ENCODE data around the gene TMEM130. TPM values are rescaled to one million over a fixed set of nuclear protein-coding genes. Genes with fewer than 3 reads are reported as not detected.

TMEM130 gene
- total RNA-seq, 1 experiment from 2014 or later = 2.1 TPM

DNA sequence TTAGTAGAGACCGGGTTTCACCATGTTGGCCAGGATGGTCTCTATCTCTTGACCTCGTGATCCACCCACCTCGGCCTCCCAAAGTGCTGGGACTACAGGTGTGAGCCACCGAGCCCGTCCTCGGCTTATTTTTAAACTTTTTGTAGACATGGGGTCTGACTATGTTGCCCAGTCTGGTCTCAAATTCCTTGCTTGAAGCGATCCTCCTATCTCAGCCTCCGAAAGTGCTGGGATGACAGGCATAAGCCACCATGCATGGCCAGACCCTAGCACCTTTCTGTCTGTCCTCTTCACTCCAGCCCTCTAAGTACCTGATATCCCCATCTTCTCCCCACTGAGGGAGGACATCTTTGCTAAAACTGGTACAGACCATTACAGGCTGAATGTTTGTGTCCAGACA, 41.4 kb downstream of the TMEM130 start:
- Histone ChIP-seq H3K4me1 (replicated peaks; ENCODE audit: insufficient read depth) (no peaks in the 10 kb centered on the region), H3F3A (ENCODE audit: insufficient read depth, low read depth) (no peaks in the 10 kb centered on the region), H3K79me2 (ENCODE audit: low read depth) (no peaks in the 10 kb centered on the region), H3K4me2 (no peak overlapping the region), H3K27ac (no peak overlapping the region), H3K9me2 (ENCODE audit: insufficient read depth) (no peaks in the 10 kb centered on the region), H2AFZ (no peak overlapping the region), H3K27me3 (ENCODE audit: insufficient read depth, low read depth) (no peaks in the 10 kb centered on the region), H3K36me3 (ENCODE audit: low read depth) (no peaks in the 10 kb centered on the region), H3K9me3 (ENCODE audit: insufficient read depth, low read depth) (no peaks in the 10 kb centered on the region), H3K4me3 (no peak overlapping the region), H4K20me1 (ENCODE audit: insufficient read depth) (no peaks in the 10 kb centered on the region)
- CTCF ChIA-PET = interaction anchor here (0.6 kb wide), 1 partner anchor 386 kb away, joined by 5 read pairs; no protein-coding TSS in a partner anchor
- BruUV-seq (replicated peaks) = no TSS peak
- intact Hi-C loops (cut with micrococcal nuclease; ENCODE audit: unreplicated experiment) = no loop called here
- no peak for TF ChIP-seq EZH2 (IDR thresholded peaks at IDR 0.05; ENCODE audit: low read depth)
- TF ChIP-seq, protein P1, sequence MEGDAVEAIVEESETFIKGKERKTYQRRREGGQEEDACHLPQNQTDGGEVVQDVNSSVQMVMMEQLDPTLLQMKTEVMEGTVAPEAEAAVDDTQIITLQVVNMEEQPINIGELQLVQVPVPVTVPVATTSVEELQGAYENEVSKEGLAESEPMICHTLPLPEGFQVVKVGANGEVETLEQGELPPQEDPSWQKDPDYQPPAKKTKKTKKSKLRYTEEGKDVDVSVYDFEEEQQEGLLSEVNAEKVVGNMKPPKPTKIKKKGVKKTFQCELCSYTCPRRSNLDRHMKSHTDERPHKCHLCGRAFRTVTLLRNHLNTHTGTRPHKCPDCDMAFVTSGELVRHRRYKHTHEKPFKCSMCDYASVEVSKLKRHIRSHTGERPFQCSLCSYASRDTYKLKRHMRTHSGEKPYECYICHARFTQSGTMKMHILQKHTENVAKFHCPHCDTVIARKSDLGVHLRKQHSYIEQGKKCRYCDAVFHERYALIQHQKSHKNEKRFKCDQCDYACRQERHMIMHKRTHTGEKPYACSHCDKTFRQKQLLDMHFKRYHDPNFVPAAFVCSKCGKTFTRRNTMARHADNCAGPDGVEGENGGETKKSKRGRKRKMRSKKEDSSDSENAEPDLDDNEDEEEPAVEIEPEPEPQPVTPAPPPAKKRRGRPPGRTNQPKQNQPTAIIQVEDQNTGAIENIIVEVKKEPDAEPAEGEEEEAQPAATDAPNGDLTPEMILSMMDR (conservative IDR thresholded peaks at IDR 0.05) = no peak
- POLR2A ChIA-PET (ENCODE audit: unreplicated experiment) = no interaction called here
- no peak for DNase-seq

DNA sequence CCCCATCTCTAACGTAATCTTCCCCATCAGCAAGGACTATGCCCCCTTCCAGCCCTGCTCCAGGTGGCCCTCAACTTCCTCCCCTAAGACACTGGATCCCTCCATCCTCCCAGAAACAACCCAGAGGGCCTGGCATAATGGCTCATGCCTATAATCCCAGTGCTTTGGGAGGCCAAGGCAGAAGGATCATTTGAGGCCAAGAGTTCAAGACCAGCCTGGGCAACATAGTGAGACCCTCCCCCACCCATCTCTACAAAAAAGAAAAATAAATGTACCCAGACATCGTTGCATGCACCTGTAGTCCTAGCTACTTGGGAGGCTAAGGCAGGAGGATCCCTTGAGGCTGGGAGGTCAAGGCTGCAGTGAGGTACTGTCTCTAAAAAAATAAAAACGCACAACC, 42.6 kb downstream of the TMEM130 start:
- Histone ChIP-seq H3K27ac (no peak overlapping the region), H3K9me3 (ENCODE audit: insufficient read depth, low read depth) (no peaks in the 10 kb centered on the region), H3K4me2 (no peak overlapping the region), H3K79me2 (ENCODE audit: low read depth) (no peaks in the 10 kb centered on the region), H3K4me3 (no peak overlapping the region), H2AFZ (no peak overlapping the region), H3K27me3 (ENCODE audit: insufficient read depth, low read depth) (no peaks in the 10 kb centered on the region), H3F3A (ENCODE audit: insufficient read depth, low read depth) (no peaks in the 10 kb centered on the region; the same call in 1 of the 2 replicates), H4K20me1 (ENCODE audit: insufficient read depth) (no peaks in the 10 kb centered on the region), H3K36me3 (ENCODE audit: low read depth) (no peaks in the 10 kb centered on the region), H3K4me1 (replicated peaks; ENCODE audit: insufficient read depth) (peaks cover 6% of the 10 kb centered on the region), H3K9me2 (ENCODE audit: insufficient read depth) (no peaks in the 10 kb centered on the region)
- intact Hi-C loops (cut with micrococcal nuclease; ENCODE audit: unreplicated experiment) = no loop called here
- no TSS peak for BruUV-seq (replicated peaks)
- no peak for TF ChIP-seq EZH2 (IDR thresholded peaks at IDR 0.05; ENCODE audit: low read depth)
- TF ChIP-seq, protein P1 (conservative IDR thresholded peaks at IDR 0.05) = no peak
- POLR2A ChIA-PET (ENCODE audit: unreplicated experiment) = no interaction called here
- CTCF ChIA-PET = no interaction called here
- DNase-seq = no peak

DNA sequence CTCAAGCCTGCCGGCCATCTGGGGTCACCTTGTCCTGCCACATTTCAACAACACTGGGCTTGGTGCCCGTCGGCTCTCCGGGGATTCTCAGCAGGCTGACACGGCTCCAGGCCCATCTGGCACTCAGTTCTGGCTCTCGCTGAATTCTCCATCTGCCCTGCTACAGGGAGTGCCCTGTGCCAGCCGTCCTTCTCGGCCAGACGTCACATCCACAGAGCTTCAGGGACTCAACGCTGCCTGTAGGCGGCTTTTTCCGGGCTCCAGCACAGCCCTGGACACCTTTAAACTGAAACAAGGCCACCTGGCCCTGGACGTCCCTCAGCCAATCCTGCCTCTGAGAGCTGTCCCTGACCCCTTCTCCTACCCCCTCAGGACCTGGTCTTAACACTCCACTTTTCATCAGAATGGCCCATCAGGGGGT, 43.0 kb downstream of the TMEM130 start:
- intact Hi-C loops (cut with micrococcal nuclease; ENCODE audit: unreplicated experiment) = no loop called here
- Histone ChIP-seq H3K9me3 (ENCODE audit: insufficient read depth, low read depth) (no peaks in the 10 kb centered on the region), H2AFZ (no peak overlapping the region), H3F3A (ENCODE audit: insufficient read depth, low read depth) (no peaks in the 10 kb centered on the region; the same call in 1 of the 2 replicates), H3K4me2 (no peak overlapping the region), H3K27ac (no peak overlapping the region), H3K9me2 (ENCODE audit: insufficient read depth) (no peaks in the 10 kb centered on the region), H3K4me1 (replicated peaks; ENCODE audit: insufficient read depth) (peaks cover 10% of the 10 kb centered on the region), H3K27me3 (ENCODE audit: insufficient read depth, low read depth) (no peaks in the 10 kb centered on the region), H4K20me1 (ENCODE audit: insufficient read depth) (no peaks in the 10 kb centered on the region), H3K79me2 (ENCODE audit: low read depth) (no peaks in the 10 kb centered on the region), H3K36me3 (ENCODE audit: low read depth) (no peaks in the 10 kb centered on the region), H3K4me3 (no peak overlapping the region)
- no TSS peak for BruUV-seq (replicated peaks)
- TF ChIP-seq, protein P1 (conservative IDR thresholded peaks at IDR 0.05) = no peak
- no peak for TF ChIP-seq EZH2 (IDR thresholded peaks at IDR 0.05; ENCODE audit: low read depth)
- no peak for DNase-seq
- ChIA-PET POLR2A (ENCODE audit: unreplicated experiment) (no interaction called here), CTCF (no interaction called here)
